Kidney (tissue), 14 donors: ENCODE results near the gene SBF2. TPM values are rescaled to one million over a fixed set of nuclear protein-coding genes. Genes with fewer than 3 reads are reported as not detected.

Source experiments
- DNase-seq, 5 donors: peaks; one replicate each; pipeline ENCODE4 v3.0.0-alpha.2; 2013 to 2020
- FAIRE-seq: peaks from 2 replicates; lab custom pipeline; 2012; peaks lifted over from hg19 to GRCh38; lab: Jason Lieb, UNC
- H3K27ac ChIP-seq, 2 donors: one replicate each; pipeline ENCODE4 v1.7.0; 2013; ENCODE audit warnings: low read depth in 2 of 2, low read length in 2 of 2, inconsistent platforms in 1 of 2
- H3K27me3 ChIP-seq: one replicate; pipeline ENCODE4 v1.7.1; 2013; ENCODE audit warnings: low read length, inconsistent platforms; ENCODE audit not compliant: control insufficient read depth, insufficient read depth
- H3K36me3 ChIP-seq, 3 donors: one replicate each; pipeline versions ENCODE4 v1.7.0 to v1.7.1; 2013; ENCODE audit warnings: low read length in 3 of 3, control low read depth in 1 of 3, inconsistent platforms in 1 of 3; ENCODE audit not compliant: insufficient read depth in 3 of 3, control insufficient read depth in 2 of 3
- H3K4me1 ChIP-seq, 3 donors: one replicate each; pipeline versions ENCODE4 v1.7.0 to v1.7.1; 2013; ENCODE audit warnings: low read length in 3 of 3, inconsistent platforms in 1 of 3, low read depth in 1 of 3; ENCODE audit not compliant: control insufficient read depth in 2 of 3, insufficient read depth in 2 of 3
- H3K4me3 ChIP-seq, 3 donors: one replicate each; pipeline versions ENCODE4 v1.7.0 to v1.8.1; 2013; ENCODE audit warnings: low read length in 3 of 3, control low read depth in 1 of 3, inconsistent platforms in 1 of 3
- H3K9ac ChIP-seq, 3 donors: one replicate each; pipeline versions ENCODE4 v1.7.0 to v1.7.1; 2013; ENCODE audit warnings: low read length in 3 of 3, control low read depth in 1 of 3, inconsistent platforms in 1 of 3
- H3K9me3 ChIP-seq, 3 donors: one replicate each; pipeline versions ENCODE4 v1.7.0 to v1.7.1; 2013; ENCODE audit warnings: low read length in 3 of 3, control low read depth in 1 of 3, inconsistent platforms in 1 of 3; ENCODE audit not compliant: control insufficient read depth in 2 of 3, insufficient read depth in 1 of 3
- intact Hi-C: fragments of 100-400 bp; cut with DNase I; formaldehyde crosslinking; loops from one replicate; pipeline ENCODE4 v1.11.1; 2022
- polyA plus RNA-seq: library from polyadenylated mRNA; stranded (reverse); fragments of 350-450 nt; fragmentation: Illumina TruSeq; extraction: RNeasy Lipid Tissue Mini Kit (QIAGEN cat#74804); gene quantifications from one replicate; pipeline ENCODE4 v1.2.3, GENCODE V29; 2014; ENCODE audit warnings: low read depth, low replicate concordance; ENCODE audit not compliant: insufficient read depth
- total RNA-seq: library from RNA; stranded (reverse); fragmentation: NEBNext Ultra II Directional; extraction: Animal tissue kit (Norgen Biotek cat#: 25700); gene quantifications from one replicate; pipeline ENCODE4 v1.2.1, GENCODE V29; 2021
- TF ChIP-seq, protein P1 (sequence below): IDR thresholded peaks from 3 replicates; pipeline ENCODE4 v1.5.1; 2012; ENCODE audit warnings: mild to moderate bottlenecking, moderate library complexity, borderline replicate concordance; ENCODE audit not compliant: insufficient read depth; ENCODE audit errors: extremely low read depth
- donor health status: control.
- donor health status: control.
- donor health status: control.
- donor health status: control.
- donor health status: control.
- donor health status: DM: yes; HTN: yes; CAD: no.
- donor health status: Normal renal cell carcinoma (clear cell type).

Gene SBF2
- total and polyA plus RNA-seq, 2 donors from 2014 or later: 13.1 to 55.4 TPM

DNA sequence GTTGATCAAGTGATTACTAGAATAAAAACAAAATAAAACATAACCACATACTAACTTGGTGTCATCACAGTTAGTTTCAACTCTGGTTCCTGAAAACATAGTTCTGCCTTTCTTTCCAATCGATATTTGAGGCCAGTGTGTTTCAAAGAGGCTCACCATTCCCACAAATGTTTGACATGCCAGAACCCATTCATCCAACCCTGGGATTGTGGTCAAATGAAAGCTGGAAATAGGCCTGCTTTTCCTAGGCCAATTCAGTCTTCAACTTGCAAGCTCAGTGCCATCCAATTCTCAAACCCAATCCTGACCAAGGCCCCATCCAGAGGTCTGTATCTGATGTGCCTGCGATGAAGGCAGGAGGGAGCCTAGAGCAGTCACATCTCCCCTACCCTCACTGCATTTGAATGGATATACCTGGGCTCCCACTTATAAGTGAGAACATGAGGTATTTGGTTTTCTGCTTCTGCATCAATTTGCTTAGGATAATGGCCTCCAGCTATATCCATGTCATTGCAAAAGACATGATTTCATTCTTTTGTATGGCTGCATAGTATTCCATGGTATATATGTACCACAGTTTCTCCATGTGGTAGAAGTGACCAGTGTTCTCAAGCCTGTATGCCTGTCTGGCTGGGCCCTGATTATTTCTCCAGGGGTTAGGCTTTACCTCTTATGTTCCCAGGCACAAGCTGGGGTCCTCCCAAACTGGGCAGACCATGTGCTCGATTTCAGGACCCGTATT is 486.9 kb downstream of the SBF2 start:
- TF ChIP-seq, protein P1, sequence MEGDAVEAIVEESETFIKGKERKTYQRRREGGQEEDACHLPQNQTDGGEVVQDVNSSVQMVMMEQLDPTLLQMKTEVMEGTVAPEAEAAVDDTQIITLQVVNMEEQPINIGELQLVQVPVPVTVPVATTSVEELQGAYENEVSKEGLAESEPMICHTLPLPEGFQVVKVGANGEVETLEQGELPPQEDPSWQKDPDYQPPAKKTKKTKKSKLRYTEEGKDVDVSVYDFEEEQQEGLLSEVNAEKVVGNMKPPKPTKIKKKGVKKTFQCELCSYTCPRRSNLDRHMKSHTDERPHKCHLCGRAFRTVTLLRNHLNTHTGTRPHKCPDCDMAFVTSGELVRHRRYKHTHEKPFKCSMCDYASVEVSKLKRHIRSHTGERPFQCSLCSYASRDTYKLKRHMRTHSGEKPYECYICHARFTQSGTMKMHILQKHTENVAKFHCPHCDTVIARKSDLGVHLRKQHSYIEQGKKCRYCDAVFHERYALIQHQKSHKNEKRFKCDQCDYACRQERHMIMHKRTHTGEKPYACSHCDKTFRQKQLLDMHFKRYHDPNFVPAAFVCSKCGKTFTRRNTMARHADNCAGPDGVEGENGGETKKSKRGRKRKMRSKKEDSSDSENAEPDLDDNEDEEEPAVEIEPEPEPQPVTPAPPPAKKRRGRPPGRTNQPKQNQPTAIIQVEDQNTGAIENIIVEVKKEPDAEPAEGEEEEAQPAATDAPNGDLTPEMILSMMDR: no peak
- Histone ChIP-seq H3K36me3 (peaks cover 3 to 15% (median 11%) of the 10 kb centered on the region in 3 donors), H3K4me1 (no peaks in the 10 kb centered on the region), H3K9ac (no peak overlapping the region), H3K9me3 (no peaks in the 10 kb centered on the region), H3K27ac (no peak overlapping the region), H3K4me3 (no peak overlapping the region), H3K27me3 (no peaks in the 10 kb centered on the region)
- DNase-seq (no peak), FAIRE-seq (no peak)
- intact Hi-C loops: no loop called here

DNA sequence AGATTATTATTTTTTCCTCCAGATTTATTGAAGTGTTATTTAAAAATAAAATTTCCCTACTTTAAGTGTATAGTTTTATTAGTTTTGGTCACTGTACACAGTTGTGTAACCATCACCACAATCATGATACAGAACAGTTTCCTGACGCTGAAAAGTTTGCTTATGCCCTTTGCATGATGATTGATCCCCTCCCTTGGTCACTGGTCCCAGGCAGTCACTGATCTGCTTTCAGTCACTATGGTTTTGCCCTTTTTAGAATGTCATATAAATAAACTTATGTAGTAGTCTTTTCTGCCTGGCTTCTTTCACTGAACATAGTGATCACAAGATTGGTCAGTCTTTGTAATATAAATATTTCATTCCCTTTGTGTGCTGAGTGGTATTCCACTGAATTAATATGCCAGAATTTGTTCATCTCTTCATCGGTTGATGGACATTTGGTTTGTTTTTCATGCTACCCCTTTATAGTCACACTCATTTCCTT is 489.6 kb downstream of the SBF2 start:
- H3K27me3 ChIP-seq: no peaks in the 10 kb centered on the region
- TF ChIP-seq, protein P1: no peak
- intact Hi-C loops: no loop called here
- peaks cover 3 to 11% (median 4%) of the 10 kb centered on the region in 3 donors for H3K36me3 ChIP-seq
- no peak overlapping the region for H3K27ac ChIP-seq
- DNase-seq (no peak), FAIRE-seq (no peak)
- no peaks in the 10 kb centered on the region for H3K4me1 ChIP-seq
- no peaks in the 10 kb centered on the region for H3K9me3 ChIP-seq
- H3K9ac ChIP-seq: no peak overlapping the region
- H3K4me3 ChIP-seq: no peak overlapping the region

DNA sequence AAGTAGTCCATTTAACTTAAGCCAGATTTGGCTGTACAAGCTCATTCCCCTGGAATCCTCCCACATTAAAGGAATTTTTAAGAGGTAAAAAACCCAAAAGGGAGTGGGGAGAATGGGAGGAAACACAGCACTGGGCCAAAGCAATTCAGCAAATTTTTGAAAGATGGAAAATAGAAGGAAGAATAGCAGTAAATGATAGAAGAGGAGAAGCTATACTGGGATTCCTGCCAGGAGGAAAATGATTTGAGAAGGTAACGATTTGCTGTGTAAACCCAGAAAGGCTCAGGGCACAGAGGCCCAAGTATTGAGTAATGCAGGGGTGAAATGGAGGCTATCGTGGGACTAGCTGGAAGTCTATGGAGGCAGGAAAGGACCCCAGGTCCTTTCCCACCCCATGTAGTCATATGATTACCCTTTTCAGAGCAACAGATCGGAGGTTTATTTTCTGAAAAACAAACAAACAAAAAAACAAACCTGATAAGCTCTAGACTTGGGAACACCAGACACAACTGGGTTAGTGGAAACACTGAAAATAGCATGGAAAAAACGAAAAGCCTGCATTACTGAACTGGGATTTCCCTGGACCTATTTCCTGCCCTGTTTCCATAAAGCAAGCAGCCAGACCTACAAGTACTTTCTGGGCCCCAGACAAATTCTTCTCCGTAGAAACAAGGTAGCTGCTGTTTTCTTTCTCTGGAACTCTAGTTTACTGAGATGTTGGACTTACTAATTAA is 490.2 kb downstream of the SBF2 start:
- no peak overlapping the region for H3K9ac ChIP-seq
- TF ChIP-seq, protein P1: no peak
- H3K27me3 ChIP-seq: no peaks in the 10 kb centered on the region
- FAIRE-seq (no peak), DNase-seq (peak in 1 of 5 donors; percentile 21)
- intact Hi-C loops: no loop called here
- peak overlapping the region in 1 of 2 donors; percentile 8 for H3K27ac ChIP-seq
- H3K4me3 ChIP-seq: no peak overlapping the region
- peaks cover 3 to 11% (median 4%) of the 10 kb centered on the region in 3 donors for H3K36me3 ChIP-seq
- H3K9me3 ChIP-seq: no peaks in the 10 kb centered on the region
- H3K4me1 ChIP-seq: no peaks in the 10 kb centered on the region
